Measurements from ENCODE around the gene TAT.
A peak's percentile ranks its signal among the peaks of the same experiment; 100 is the strongest.
"Not testable (repeated sequence)": the region's sequence is repeated elsewhere in the genome, so short reads cannot be mapped to it uniquely, and the experiment has no call there.

Gene TAT

DNA sequence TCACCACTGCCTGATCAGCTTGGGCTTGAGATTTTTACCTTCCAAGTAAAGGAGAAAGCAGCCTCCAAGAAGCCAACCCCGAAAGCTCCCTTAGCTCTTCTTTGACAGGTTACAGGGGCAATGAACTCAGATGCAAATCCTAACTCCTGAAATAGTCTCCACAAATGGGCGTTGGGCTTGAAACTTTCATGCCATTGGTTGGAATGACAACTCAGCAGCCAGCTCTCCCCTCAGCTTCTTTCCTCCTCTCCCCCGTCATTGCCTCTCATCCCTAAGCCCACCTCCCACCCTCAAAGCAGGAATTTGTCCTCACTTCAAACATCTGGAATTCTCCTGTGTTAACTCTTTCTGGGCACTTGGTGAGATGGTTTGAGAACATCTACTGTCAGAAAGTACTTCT lies at the start of gene TAT:
TAT (minus strand) TSS at position 122 of the 400 bp plus-strand sequence. CDS start 677 bp downstream, outside the sequence.
- no peak for DNase-seq

DNA sequence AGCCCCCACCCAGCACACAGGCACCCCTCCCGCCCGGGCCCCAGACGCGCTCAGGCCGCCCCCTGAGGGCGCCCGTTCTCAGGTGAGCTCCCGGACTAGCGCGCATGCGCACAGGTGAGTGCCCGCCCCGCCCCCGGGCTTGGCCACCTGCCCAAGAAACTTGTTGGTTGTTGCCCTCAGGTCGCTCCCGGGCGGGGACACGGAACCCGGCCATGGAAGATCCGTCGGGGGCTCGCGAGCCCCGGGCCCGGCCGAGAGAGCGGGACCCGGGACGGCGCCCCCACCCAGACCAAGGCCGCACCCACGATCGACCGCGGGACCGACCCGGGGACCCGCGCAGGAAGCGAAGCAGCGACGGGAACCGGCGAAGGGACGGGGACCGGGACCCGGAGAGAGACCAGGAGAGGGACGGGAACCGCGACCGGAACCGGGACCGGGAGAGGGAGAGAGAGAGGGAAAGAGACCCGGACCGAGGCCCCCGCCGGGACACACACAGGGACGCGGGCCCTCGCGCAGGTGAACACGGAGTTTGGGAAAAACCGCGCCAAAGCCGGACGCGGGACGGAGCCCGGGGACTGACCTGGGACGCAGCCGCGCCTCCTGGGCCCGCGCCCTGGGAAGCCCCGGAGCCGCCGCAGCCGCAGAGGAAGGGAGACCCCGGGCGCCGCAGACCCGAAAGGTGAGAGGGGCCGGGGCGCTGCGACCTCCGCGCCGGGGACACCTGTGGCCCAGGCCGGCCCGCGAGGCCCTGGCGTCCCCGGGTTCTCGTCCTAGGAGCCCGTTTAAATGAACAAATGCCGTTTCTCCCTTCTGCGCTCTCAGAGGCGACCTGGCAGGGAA lies 49.3 kb upstream of the TAT start, which contains the start of gene MARVELD3:
MARVELD3 (plus strand) TSS at position 167 of the 840 bp plus-strand sequence; CDS start at position 213, 46 bp downstream.
- peak; percentile 85 for DNase-seq

DNA sequence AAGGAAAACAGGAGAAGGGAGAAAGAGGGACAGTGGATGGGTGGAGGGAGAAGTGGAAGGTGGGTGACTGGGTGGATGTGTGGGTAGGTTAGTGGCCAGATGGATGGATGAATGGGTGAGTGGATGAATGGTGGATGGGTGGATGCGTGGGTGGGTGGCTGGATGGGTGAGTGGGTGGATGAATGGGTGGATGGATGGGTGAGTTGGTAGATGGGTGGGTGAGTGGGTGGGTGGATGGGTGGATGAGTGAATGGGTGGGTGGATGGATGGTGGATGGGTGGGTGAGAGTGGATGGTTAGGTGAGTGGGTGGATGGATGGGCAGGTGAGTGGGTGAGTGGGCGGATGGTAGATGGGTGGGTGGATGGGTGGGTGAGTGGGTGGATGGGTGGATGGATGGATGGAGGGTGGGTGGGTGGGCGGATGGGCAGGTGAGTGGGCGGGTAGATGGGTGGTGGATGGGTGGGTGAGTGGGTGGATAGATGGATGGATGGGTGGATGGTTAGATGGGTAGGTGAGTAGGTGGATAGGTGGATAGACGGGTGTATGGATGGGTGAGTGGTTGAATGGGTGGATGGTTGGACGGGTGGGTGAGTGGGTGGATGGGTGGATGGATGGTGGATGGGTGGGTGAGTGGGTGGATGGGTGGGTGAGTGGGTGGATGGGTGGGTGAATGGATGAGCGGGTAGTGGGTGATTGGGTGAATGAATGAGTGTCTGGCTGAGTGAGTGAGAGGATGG lies 48.4 kb upstream of the TAT start:
- DNase-seq = no peak

DNA sequence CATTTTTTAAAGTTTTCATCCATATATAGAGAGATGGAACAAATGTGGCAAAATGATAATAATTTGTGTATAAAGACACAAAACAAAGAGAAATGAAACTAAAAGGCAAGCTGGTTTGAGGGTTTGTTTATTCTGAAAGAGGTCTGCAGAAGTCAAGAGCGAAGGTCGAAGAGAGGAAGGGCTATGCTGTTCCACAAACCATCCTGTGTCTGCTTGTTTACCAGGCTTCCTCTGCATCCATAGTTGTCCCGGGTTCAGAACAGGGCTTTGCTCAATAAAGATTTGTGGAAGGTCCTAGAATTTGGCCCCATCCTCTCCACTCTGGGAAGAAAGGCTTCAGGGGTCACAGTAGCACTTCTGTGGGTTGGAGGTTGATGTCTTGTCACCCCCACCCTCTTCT lies 46.7 kb upstream of the TAT start:
- no peak for DNase-seq

DNA sequence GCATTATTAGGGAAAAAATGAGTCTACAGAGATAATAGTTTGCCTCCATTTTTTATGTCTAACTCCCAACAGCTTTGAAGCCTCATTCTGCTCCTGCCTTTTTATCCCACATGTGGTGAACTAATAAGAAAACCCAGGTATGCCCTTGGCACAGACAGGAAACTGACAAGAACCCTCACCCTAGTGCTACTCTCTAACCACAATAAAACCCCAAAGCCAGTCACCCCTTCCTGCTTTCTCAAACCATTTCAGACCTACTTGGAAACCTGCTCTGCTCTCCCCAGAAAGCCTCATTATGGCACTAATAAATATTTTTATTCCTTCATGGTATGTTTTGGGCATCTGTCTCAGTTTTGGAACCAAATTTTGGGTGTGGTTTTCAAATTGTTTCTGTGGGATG lies 45.2 kb upstream of the TAT start:
- DNase-seq = no peak

DNA sequence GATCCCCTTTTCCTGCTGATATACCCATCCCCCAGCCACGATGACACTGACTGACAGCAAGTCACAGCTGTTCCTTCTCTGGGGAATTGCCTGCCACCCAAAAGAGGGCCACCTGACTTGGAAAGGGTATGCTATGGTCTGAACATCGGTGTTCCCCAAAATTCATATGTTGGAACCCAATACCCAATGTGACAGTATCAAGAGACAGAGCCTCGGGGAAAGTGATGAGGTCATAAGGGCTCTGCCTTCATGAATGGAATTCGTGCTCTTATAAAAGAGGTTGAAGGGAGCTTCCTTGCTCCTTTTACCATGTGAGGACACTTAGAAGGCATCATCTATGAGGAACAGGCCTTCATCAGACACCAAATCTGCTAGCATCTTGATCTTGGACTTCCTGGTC lies 41.5 kb upstream of the TAT start:
- DNase-seq = no peak

DNA sequence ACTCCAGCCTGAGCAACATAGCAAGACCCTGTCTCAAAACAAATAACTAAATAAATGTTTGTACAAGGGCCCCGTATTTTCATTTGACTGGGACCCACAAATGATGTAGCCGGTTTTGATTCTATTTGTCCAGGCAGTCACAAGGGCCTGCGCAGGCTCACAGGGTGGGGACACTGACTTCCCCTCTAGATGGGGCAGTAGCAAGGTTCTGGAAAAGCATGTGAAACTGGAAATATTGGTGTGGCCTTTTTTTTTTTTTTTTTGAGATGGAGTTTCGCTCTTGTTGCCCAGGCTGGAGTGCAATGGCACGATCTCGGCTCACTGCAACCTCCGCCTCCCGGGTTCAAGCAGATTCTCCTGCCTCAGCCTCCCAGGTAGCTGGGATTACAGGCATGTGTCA lies 38.1 kb upstream of the TAT start:
- DNase-seq = not testable (repeated sequence)

DNA sequence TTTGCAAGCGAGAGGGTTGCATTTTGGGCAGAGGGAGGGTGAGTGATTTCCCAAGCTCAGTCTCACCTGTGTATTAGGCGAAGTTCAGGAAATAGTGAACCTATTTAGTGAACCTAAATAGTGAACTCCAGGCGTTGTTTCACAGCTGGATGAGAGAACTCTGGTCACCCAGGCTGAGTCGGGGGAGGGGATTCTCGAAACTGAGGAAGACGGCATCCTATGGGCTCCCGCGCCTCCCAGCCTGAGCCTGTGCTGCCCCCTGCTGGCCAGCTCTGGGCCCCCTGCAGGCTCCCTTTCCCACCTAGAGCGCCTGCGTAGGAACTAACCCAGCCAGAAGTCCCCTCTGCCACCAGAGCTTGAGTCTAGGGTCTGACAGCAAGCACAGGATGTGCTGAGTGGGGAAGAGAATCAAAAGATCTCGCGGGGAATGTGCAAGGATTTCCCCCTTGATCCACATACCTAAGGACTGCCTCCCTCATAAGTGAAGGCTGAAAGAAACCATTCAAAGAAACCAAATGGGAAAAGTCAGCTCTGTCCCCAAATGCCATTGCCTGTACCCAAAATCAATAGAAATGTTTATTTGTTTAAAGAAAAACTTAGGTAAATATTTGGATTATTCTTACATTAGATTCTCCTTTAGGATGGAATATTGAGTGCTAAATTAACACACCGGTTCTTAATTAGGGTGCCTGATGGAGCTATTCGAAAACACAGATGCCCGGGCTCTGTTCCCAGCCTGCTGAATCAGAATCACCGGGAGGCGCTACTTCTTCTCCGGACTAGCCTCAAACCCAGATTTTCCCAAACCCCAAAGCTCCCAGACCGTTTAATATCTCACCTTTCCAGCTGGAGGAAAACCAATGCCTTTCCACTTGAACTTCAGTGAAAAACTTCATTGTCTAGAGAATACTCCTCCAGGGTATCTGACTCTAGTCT lies 34.3 kb upstream of the TAT start:
- DNase-seq = peak; percentile 85

DNA sequence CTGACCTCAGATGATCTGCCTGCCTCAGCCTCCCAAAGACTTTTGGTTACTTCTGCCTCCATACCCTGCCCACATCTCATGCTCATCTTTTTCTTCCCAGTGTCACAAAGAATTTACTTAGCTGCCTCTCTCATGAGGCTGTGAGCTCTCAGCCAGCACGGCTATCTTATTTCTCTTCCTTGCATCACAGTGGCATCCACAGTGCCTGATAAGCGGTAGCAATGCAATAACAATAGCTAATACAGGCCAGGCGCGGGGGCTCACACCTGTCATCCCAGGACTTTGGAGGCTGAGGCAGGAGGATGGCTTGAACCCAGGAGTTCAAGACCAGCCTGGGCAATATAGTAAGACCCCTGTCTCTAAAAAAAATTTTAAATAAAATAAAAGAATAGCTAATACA lies 33.6 kb upstream of the TAT start:
- no peak for DNase-seq

DNA sequence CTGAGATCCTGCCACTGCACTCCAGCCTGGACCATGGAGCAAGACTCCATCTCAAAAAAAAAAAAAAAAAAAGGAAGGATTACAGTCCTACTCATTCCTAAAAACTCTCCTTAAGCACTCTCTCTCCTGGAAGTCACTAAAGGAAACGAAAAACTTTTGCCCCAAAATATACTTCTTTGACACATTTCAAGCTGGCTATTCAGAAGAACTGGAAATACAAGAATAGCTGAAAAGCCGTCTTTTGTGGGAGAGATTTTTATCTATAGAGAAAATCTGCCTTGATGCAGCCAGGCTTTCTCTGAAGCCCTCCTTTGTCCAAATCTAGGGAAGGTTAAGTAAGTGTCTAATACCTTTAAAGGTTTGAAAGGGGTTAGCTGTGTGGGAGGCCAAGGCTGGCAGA lies 32.2 kb upstream of the TAT start:
- DNase-seq = peak; percentile 23

DNA sequence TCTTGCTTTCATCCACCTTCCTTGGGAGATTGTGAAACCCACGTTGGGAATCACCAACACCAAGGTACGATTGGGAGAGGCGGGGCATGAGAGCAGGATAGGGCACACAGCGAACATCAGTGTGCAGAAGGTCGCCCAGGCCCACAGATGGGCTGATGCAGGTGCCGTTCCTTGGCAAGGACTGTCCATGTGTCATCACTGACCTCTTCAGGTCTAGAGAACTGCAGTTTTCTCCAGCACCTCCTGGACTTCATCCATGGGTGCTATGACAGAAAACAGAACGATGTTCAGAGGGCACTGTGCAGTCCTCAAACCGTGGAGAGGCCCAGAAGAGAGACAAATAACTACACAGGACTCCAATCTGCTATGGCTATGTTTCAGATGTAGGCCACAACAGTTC lies 23.9 kb upstream of the TAT start:
- peak; percentile 20 for DNase-seq

DNA sequence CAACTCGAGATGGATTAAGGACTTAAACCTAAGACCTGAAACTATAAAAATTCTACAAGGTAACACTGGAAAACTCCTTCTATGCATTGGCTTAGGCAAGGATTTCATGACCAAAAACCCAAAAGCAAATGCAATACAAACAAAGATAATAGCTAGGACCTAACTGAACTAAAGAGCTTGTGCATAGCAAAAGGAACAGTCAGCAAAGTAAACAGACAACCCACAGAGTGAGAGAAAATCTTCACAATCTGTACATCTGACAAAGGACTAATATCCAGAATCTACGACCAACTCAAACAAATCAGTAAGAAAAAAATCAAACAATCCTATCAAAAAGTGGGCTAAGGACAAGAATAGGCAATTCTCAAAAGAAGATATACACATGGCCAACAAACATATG lies 21.5 kb upstream of the TAT start:
- not testable (repeated sequence) for DNase-seq

DNA sequence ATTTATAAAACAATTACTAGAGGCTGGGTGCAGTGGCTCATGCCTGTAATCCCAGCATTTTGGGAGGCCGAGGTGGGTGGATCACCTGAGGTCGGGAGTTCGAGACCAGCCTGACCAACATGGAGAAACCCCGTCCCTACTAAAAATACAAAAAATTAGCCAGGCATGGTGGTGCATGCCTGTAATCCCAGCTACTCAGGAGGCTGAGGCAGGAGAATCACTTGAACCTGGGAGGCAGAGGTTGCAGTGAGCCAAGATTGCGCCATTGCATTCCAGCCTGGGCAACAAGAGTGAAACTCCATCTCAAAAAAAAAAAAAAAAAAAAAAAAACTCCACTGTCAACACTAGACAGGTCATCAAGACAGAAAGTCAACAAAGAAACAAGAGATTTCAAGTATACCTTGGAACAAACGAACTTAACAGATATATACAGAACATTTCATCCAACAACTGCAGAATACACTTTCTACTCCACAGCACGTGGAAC lies 18.5 kb upstream of the TAT start:
- peak; percentile 62 for DNase-seq

DNA sequence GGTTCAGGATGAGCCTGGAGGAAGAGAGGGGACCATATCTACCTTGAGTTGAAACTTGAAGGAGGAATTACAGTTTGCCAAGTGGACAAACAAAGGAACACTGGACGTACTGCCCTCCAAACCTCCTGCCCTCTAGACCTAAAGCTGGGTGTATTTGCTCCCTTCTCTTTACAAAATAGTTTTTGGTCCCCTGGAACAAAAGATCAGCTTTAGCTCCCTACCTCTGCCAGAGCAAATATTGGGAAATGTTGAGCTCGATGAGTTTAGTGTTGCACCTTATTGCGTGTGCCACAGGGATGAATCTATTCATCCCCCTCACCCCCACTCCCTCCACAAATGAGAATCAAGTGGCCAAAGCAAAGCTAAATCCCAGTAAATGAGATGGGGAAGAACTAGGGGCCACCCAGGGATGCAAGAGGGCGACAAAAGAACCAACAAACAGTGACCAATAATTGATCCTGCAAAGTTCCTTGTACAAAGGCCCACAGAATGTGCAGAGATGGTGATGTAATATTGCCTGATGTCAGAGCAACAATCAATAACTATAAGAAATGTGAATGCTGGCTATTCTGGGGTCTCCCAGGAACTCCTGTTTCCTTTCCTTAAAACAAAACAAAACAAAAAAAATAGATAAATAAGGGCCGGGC lies 17.2 kb upstream of the TAT start:
- no peak for DNase-seq

DNA sequence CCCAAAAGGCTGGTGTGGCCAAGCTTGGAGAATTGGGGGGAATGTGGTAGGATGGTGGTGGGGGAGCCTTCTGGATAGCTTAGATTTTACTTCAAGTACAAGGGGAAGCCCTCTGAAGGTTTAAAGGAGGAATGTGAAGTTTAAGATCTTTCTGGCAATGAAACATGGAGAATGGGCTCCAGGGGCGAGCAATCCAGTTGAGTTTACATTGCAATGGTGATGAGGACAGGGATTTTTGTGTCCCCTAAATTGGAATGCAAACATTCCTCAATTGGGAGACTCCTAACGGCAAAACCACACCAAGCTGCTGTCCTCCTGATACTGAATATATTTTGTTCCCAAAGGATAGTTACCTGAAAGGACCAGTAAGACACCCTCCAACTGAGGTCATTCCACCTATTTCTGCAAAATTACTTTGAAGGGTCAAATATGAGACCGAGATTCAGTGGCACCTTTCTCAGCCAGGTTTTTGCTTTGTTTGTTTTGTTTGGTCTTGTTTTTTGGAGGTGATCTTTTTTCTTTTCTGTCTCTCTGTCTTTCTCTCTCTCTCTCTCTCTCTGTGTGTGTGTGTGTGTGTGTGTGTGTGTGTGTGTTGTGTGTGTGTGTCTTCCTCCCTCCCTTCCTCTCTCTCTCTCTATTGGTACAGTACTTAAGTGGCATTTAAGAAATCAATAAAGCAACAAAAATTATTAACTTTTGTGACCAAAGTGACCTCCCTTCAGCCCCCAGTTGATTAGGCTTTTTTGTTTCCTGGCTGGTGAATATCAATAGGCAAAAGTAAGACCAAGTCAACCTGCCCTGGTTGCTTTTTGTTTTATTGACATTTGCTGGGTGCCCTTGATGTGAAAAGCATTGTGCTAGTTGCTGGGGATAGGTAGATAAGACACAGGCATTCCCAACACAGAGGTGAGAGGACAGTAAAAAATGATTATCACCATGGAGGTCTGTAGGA lies 16.4 kb upstream of the TAT start:
- no peak for DNase-seq

DNA sequence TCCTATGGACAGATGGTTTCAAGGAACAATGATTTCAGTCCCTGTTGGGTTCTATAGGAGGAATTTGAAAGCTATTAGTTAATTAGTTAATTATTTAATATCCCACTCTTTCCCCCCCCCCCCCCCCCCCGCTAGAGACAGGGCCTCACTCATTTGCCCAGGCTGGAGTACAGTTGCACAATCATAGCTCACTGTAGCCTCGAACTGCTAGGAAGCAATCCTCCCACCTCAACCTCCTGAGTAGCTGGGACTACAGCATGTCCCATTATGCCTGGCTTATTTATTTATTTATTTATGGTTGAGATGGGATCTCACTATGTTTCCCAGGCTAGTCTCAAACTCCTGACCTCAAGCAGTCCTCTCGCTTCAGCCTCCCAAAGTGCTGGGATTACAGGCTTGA lies 15.0 kb upstream of the TAT start:
- no peak for DNase-seq

DNA sequence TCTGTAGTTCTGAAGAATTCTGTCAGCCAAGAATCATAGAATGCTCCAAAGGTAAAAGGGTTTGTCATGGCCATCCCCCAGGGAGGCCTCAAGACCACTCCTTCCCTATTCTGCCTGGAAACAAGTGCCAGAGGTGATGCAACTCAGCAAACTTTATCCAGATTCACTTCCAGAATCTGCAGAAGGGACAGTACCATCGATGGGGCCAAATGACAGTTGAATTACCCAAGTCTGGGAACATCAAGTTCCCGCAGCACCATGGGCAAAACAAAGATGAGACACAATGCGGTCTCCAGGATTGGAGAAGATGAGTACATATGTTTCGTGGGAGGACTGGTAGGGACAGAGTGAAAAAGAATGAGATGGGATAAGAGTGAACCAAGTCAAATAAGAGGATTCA lies 13.7 kb upstream of the TAT start:
- DNase-seq = no peak

DNA sequence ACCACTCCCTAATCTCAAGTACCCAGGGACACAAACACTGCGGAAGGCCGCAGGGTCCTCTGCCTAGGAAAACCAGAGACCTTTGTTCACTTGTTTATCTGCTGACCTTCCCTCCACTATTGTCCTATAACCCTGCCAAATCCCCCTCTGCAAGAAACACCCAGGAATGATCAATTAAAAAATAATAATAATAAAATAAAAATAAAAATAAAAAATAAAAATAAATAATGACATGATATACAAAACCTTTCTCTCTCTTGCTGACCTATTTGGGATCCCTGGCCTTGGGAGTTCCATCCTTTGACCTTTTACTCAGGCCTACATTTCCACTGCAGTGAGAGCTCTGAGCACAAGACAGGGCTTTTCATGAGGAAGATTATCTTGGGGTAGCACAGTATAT lies 13.2 kb upstream of the TAT start:
- not testable (repeated sequence) for DNase-seq

DNA sequence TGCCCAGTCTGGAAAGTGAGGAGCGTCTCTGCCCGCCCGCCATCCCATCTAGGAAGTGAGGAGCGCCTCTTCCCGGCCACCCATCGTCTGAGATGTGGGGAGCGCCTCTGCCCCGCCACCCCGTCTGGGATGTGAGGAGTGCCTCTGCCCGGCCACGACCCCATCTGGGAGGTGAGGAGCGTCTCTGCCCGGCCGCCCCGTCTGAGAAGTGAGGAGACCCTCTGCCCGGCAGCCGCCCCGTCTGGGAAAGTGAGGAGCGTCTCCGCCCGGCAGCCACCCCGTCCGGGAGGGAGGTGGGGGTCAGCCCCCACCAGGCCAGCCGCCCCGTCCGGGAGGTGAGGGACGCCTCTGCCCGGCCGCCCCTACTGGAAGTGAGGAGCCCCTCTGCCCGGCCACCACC lies 12.4 kb upstream of the TAT start:
- DNase-seq = not testable (repeated sequence)

DNA sequence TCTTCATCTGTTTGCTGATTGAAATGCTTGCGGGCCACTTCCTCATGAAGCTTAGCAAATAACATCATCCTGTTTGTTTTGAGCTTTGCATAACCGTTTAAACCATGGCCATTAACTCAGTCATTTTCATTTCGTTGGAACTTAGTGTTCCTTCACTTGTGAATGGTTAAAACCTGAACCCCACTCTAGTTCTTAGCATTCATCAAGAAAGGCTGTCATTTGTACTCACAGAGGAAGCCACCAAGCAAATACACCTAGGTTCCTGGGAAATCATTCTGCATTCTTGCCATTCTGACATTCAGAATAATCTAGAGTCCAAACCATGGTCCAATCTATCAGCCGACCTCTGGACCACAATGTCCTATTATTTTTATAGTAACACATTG lies 8.4 kb upstream of the TAT start:
- DNase-seq = peak; percentile 65
